GM23338 (cell line): Measurements from ENCODE around the gene KIAA1614. TPM values are rescaled to one million over a fixed set of nuclear protein-coding genes. Genes with fewer than 3 reads are reported as not detected.

ENCODE experiments used
- ATAC-seq: fragments of 200-7000 bp; cut with Tn5 transposase; 3 replicates; pipeline ENCODE4 v1.9.1; 2020
- DNase-seq: peaks from one replicate; pipeline ENCODE4 v3.0.0-alpha.2; 2015; ENCODE audit warnings: low spot score
- H2AFZ ChIP-seq: fragments of 200-600 bp; sonication (generic); 2 replicates; pipeline ENCODE4 v1.8.0; 2016; ENCODE audit warnings: antibody characterized with exemption, mild to moderate bottlenecking, moderate library complexity
- H3F3A ChIP-seq: fragments of 200-600 bp; sonication (generic); replicated peaks from 2 replicates; pipeline ENCODE4 v1.8.0; 2017; ENCODE audit warnings: antibody characterized with exemption, mixed run types, low read depth
- H3K27ac ChIP-seq: fragments of 200-600 bp; sonication (generic); 2 replicates; pipeline ENCODE4 v1.6.1; 2016; ENCODE audit warnings: low read depth
- H3K27me3 ChIP-seq: fragments of 200-600 bp; sonication (generic); 2 replicates; pipeline ENCODE4 v1.8.0; 2016; ENCODE audit warnings: mild to moderate bottlenecking, mixed run types, moderate library complexity; ENCODE audit not compliant: insufficient read depth
- H3K36me3 ChIP-seq: fragments of 200-600 bp; sonication (generic); 2 replicates; pipeline ENCODE4 v1.8.0; 2016; ENCODE audit warnings: mild to moderate bottlenecking; ENCODE audit not compliant: insufficient read depth
- H3K4me1 ChIP-seq: fragments of 200-600 bp; sonication (generic); 2 replicates; pipeline ENCODE4 v1.8.0; 2016; ENCODE audit warnings: mild to moderate bottlenecking, moderate library complexity; ENCODE audit not compliant: insufficient read depth
- H3K4me2 ChIP-seq: fragments of 200-600 bp; sonication (generic); 2 replicates; pipeline ENCODE4 v1.7.1; 2017; ENCODE audit warnings: mixed run types
- H3K4me3 ChIP-seq: fragments of 200-600 bp; sonication (generic); 2 replicates; pipeline ENCODE4 v1.6.1; 2016; ENCODE audit warnings: mixed run types
- H3K79me2 ChIP-seq: fragments of 200-600 bp; sonication (generic); replicated peaks from 2 replicates; pipeline ENCODE4 v1.8.0; 2017; ENCODE audit warnings: mild to moderate bottlenecking; ENCODE audit not compliant: insufficient read depth
- H3K9me2 ChIP-seq: fragments of 200-600 bp; sonication (generic); 2 replicates; pipeline ENCODE4 v1.8.0; 2017; ENCODE audit not compliant: insufficient read depth
- H4K20me1 ChIP-seq: fragments of 200-600 bp; sonication (generic); replicated peaks from 2 replicates; pipeline ENCODE4 v1.8.0; 2017; ENCODE audit warnings: mild to moderate bottlenecking; ENCODE audit not compliant: insufficient read depth
- H3K27ac Mint-ChIP-seq: 2 replicates; pipeline ENCODE4 v1.8.0; 2020; ENCODE audit warnings: inconsistent platforms, mild to moderate bottlenecking, moderate library complexity, mixed read lengths
- H3K27me3 Mint-ChIP-seq: 3 replicates; pipeline ENCODE4 v1.8.0; 2022; ENCODE audit warnings: low read depth, mild to moderate bottlenecking, moderate library complexity, mixed read lengths, inconsistent platforms; ENCODE audit not compliant: insufficient read depth, poor library complexity
- H3K36me3 Mint-ChIP-seq: 3 replicates; pipeline ENCODE4 v1.8.0; 2021; ENCODE audit warnings: low read depth, mild to moderate bottlenecking, inconsistent platforms, moderate library complexity, mixed read lengths
- H3K4me1 Mint-ChIP-seq: 3 replicates; pipeline ENCODE4 v1.8.0; 2020; ENCODE audit warnings: mild to moderate bottlenecking, inconsistent platforms, mixed read lengths
- H3K4me3 Mint-ChIP-seq: 3 replicates; pipeline ENCODE4 v1.8.0; 2021; ENCODE audit warnings: moderate library complexity, mild to moderate bottlenecking, inconsistent platforms, mixed read lengths
- H3K9me3 Mint-ChIP-seq: 3 replicates; pipeline ENCODE4 v1.8.0; 2020; ENCODE audit warnings: moderate library complexity, mild to moderate bottlenecking, inconsistent platforms, mixed read lengths
- CREB1 ChIP-seq: fragments of 250-450 bp; sonication (Bioruptor Pico); IDR thresholded peaks from 2 replicates; pipeline ENCODE4 v1.5.0; 2020; ENCODE audit warnings: low read depth, mild to moderate bottlenecking, moderate library complexity
- CTCF ChIP-seq, 2 experiments: fragments of 200-600 bp in 1 of 2; sonication (generic) in 1 of 2; conservative IDR thresholded peaks; 2 replicates each; pipeline versions ENCODE4 v1.5.1 to v1.6.1; 2016 to 2017; ENCODE audit warnings: antibody characterized with exemption in 2 of 2, low read depth in 2 of 2, mild to moderate bottlenecking in 2 of 2, moderate library complexity in 1 of 2
- ETS1 ChIP-seq: IDR thresholded peaks from 2 replicates; pipeline ENCODE4 v1.6.1; 2016; ENCODE audit warnings: antibody characterized with exemption
- EZH2 ChIP-seq: fragments of 200-600 bp; sonication (generic); IDR thresholded peaks from one replicate; pipeline ENCODE4 v1.8.0; 2017; ENCODE audit warnings: antibody characterized with exemption, mild to moderate bottlenecking, low read depth; ENCODE audit not compliant: unreplicated experiment
- EZH2phosphoT487 ChIP-seq: fragments of 200-600 bp; sonication (generic); IDR thresholded peaks from one replicate; pipeline ENCODE4 v1.8.1; 2018; ENCODE audit warnings: antibody characterized with exemption; ENCODE audit not compliant: unreplicated experiment
- JUNB ChIP-seq: IDR thresholded peaks from one replicate; pipeline ENCODE4 v1.6.1; 2016; ENCODE audit warnings: antibody characterized with exemption; ENCODE audit not compliant: unreplicated experiment
- NANOG ChIP-seq: IDR thresholded peaks from 2 replicates; pipeline ENCODE4 v1.6.1; 2016; ENCODE audit warnings: antibody characterized with exemption, borderline replicate concordance
- POLR2AphosphoS5 ChIP-seq: IDR thresholded peaks from 2 replicates; pipeline ENCODE4 v1.6.1; 2016; ENCODE audit warnings: antibody characterized with exemption, low read depth
- STAT1 ChIP-seq: IDR thresholded peaks from one replicate; pipeline ENCODE4 v1.6.1; 2016; ENCODE audit warnings: antibody characterized with exemption; ENCODE audit not compliant: unreplicated experiment
- ZNF114 ChIP-seq: fragments of 250-450 bp; sonication (Bioruptor Pico); IDR thresholded peaks from 2 replicates; pipeline ENCODE4 v1.5.0; 2020; ENCODE audit warnings: mild to moderate bottlenecking, moderate library complexity
- ZNF331 ChIP-seq: fragments of 250-450 bp; sonication (Bioruptor Pico); IDR thresholded peaks from 2 replicates; pipeline ENCODE4 v1.5.0; 2020; ENCODE audit warnings: low read depth, mild to moderate bottlenecking, moderate library complexity
- ZNF462 ChIP-seq: fragments of 250-450 bp; sonication (Bioruptor Pico); IDR thresholded peaks from 2 replicates; pipeline ENCODE4 v1.5.0; 2020; ENCODE audit warnings: mild to moderate bottlenecking, moderate library complexity
- polyA plus RNA-seq: library from polyadenylated mRNA; unstranded; fragments of >200 nt; fragmentation: Nextera tagmentation; extraction: Ambion mirVana; gene quantifications from 2 replicates; pipeline ENCODE4 v1.2.1, GENCODE V29; 2016
- total RNA-seq: library from RNA; depleted of rRNA; stranded (reverse); fragments of >200 nt; shearing (Covaris generic); gene quantifications from 2 replicates; pipeline ENCODE4 v1.2.3, GENCODE V29; 2014
- TF ChIP-seq, protein P1 (sequence below): IDR thresholded peaks from one replicate; pipeline ENCODE4 v1.6.1; 2018; ENCODE audit warnings: antibody characterized with exemption; ENCODE audit not compliant: unreplicated experiment

The KIAA1614 gene
- total and polyA plus RNA-seq, 2 experiments from 2014 or later, result 1.1 to 1.8 TPM

DNA sequence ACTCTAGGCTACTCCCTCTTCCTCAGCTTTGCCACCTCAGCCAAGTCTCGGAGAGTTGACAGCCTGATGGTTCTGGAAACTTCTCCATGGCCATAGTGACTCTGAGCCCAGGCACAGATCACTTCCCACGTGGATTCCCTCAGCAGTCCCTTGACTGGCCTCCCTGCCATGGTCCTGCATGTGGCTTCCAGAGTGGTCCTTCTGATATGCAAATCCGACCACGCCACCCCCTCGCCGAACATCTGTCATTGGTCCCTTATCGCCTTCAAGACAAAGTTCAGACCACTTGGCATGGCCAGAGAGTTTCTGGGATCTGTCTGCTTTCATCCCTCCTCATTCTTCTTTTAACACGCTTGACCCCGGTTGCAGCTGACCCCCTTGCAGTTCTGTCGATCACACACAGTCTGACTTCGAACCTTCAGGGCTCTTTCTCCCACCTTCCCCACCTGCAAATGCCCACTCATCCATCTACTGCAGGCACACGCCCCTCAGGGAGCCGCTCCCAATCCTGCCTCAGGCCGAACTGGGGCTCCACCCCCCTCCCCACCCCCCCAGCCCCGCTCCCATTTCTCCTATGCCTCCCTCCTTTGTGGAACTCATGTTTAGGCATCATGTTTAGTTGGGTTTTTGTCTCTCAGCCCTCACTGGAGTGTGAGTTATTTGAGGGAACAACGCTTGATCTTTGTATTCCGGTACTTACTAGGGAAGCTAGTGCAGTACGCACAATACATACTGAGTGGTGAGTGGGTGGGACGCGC lies 29.0 kb downstream of the KIAA1614 start:
- Histone ChIP-seq H3K79me2 (no peaks in the 10 kb centered on the region), H3K4me2 (no peak overlapping the region), H2AFZ (no peak overlapping the region), H3K9me2 (no peaks in the 10 kb centered on the region), H3K36me3 (no peaks in the 10 kb centered on the region), H3K27ac (no peak overlapping the region), H4K20me1 (no peaks in the 10 kb centered on the region), H3K4me3 (no peak overlapping the region), H3K4me1 (no peaks in the 10 kb centered on the region), H3F3A (no peaks in the 10 kb centered on the region), H3K27me3 (no peaks in the 10 kb centered on the region)
- no peak overlapping the region for H3K4me3 Mint-ChIP-seq
- H3K27me3 Mint-ChIP-seq, result peaks cover 14% of the 10 kb centered on the region
- no peak overlapping the region for H3K27ac Mint-ChIP-seq
- ATAC-seq (no peak; the same call in 2 of the 3 replicates), DNase-seq (no peak)
- TF ChIP-seq ZNF462 (CRISPR knock-in tag) (no peak), ETS1 (no peak), CTCF (conservative IDR thresholded peaks at IDR 0.05; ENCODE audit: low read depth in 2 of 2) (no peak), POLR2AphosphoS5 (no peak), ZNF331 (CRISPR knock-in tag) (no peak), EZH2 (no peak), NANOG (no peak), CREB1 (CRISPR knock-in tag) (no peak), JUNB (no peak), ZNF114 (no peak), EZH2phosphoT487 (no peak), STAT1 (no peak)
- TF ChIP-seq, protein P1, sequence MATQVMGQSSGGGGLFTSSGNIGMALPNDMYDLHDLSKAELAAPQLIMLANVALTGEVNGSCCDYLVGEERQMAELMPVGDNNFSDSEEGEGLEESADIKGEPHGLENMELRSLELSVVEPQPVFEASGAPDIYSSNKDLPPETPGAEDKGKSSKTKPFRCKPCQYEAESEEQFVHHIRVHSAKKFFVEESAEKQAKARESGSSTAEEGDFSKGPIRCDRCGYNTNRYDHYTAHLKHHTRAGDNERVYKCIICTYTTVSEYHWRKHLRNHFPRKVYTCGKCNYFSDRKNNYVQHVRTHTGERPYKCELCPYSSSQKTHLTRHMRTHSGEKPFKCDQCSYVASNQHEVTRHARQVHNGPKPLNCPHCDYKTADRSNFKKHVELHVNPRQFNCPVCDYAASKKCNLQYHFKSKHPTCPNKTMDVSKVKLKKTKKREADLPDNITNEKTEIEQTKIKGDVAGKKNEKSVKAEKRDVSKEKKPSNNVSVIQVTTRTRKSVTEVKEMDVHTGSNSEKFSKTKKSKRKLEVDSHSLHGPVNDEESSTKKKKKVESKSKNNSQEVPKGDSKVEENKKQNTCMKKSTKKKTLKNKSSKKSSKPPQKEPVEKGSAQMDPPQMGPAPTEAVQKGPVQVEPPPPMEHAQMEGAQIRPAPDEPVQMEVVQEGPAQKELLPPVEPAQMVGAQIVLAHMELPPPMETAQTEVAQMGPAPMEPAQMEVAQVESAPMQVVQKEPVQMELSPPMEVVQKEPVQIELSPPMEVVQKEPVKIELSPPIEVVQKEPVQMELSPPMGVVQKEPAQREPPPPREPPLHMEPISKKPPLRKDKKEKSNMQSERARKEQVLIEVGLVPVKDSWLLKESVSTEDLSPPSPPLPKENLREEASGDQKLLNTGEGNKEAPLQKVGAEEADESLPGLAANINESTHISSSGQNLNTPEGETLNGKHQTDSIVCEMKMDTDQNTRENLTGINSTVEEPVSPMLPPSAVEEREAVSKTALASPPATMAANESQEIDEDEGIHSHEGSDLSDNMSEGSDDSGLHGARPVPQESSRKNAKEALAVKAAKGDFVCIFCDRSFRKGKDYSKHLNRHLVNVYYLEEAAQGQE, result no peak
- H3K36me3 Mint-ChIP-seq, result no peaks in the 10 kb centered on the region
- no peaks in the 10 kb centered on the region for H3K9me3 Mint-ChIP-seq
- H3K4me1 Mint-ChIP-seq, result peaks cover 15% of the 10 kb centered on the region
